ENCODE data around the gene MBNL1.

Gene MBNL1

GRCh38 chr3:152278756-152279427 lies 10.2 kb downstream of the MBNL1 start:
- no peak for DNase-seq

- DNase-seq = no peak
These were observed 10.8 kb downstream of the MBNL1 start for GRCh38 chr3:152279479-152279878.

GRCh38 chr3:152280539-152280938 lies 11.8 kb downstream of the MBNL1 start:
- no peak for DNase-seq

GRCh38 chr3:152281133-152281713 lies 12.5 kb downstream of the MBNL1 start:
- DNase-seq = no peak

GRCh38 chr3:152282813-152283212 lies 14.1 kb downstream of the MBNL1 start:
- no peak for DNase-seq

GRCh38 chr3:152283492-152284381 lies 15.0 kb downstream of the MBNL1 start:
- DNase-seq = no peak

GRCh38 chr3:152284906-152285305 lies 16.2 kb downstream of the MBNL1 start:
- DNase-seq = no peak

- no peak for DNase-seq
These were observed 16.8 kb downstream of the MBNL1 start for GRCh38 chr3:152285509-152285908.

GRCh38 chr3:152287898-152288576 lies 19.3 kb downstream of the MBNL1 start:
- DNase-seq = no peak

- no peak for DNase-seq
These were observed 20.0 kb downstream of the MBNL1 start for GRCh38 chr3:152288681-152289080.

- DNase-seq = no peak
These were observed 21.0 kb downstream of the MBNL1 start for GRCh38 chr3:152289708-152290107.

GRCh38 chr3:152290374-152290773 lies 21.6 kb downstream of the MBNL1 start:
- DNase-seq = no peak

GRCh38 chr3:152291238-152291637 lies 22.5 kb downstream of the MBNL1 start:
- no peak for DNase-seq

GRCh38 chr3:152291649-152292066 lies 22.9 kb downstream of the MBNL1 start:
- DNase-seq = no peak

GRCh38 chr3:152292366-152292765 lies 23.6 kb downstream of the MBNL1 start:
- no peak for DNase-seq

- DNase-seq = no peak
These were observed 24.7 kb downstream of the MBNL1 start for GRCh38 chr3:152293347-152294006.

- no peak for DNase-seq
These were observed 26.6 kb downstream of the MBNL1 start for GRCh38 chr3:152295344-152295743.

GRCh38 chr3:152295806-152296205 lies 27.1 kb downstream of the MBNL1 start:
- no peak for DNase-seq

GRCh38 chr3:152296382-152296781 lies 27.7 kb downstream of the MBNL1 start:
- no peak for DNase-seq

GRCh38 chr3:152296971-152297370 lies 28.2 kb downstream of the MBNL1 start:
- DNase-seq = no peak

- no peak for DNase-seq
These were observed 29.9 kb downstream of the MBNL1 start for GRCh38 chr3:152298393-152299248.
